NCI-H2081 treated with DMSO at 0.1 percent for 48 hours (cell line): ENCODE measurements around the gene ACTL9.
"Not testable (repeated sequence)": the region's sequence is repeated elsewhere in the genome, so short reads cannot be mapped to it uniquely, and the experiment has no call there.

Experiments
- DNase-seq: peaks from one replicate; lab custom pipeline; 2025; lab: John Stamatoyannopoulos, UW

The ACTL9 gene

DNA sequence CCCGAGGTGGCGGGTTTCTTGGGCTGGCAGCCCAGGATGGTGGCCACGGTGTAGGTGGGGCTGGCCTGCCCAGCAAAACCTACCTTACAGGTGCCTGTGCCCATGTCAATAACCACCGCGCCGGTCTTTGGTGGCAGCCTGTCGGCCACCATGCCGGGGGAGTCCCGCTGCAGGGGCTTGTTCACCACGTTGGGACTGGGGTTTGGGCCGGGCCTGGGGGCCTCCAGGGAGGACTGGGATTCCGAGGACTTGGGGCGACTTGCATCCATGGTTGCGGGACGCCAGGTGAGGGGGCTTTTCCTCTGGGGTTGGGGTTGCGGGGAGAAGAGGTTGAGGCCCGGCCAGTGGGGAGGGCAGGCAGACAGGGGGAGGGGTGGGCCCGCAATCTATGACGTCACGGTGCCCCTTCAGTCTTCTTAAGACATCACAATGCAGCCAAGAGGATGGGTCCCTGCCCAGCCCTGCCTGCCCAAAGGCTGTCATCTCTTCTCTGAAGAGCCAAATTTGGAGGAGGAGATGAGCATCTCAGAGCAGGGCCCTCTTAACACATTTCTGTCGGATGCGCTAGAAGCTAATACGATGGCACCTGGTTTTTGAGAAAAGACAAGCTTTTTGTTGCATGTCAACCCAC, at the start of gene ACTL9:
Gene ACTL9 (minus strand): TSS at position 363 of the 631 bp plus-strand sequence. CDS start 94 bp downstream, at position 269.
- no peak for DNase-seq

- not testable (repeated sequence) for DNase-seq
Observed at GRCh38 chr19:8739291-8740065, 40.9 kb upstream of the ACTL9 start.

GRCh38 chr19:8738377-8738776, 39.8 kb upstream of the ACTL9 start:
- DNase-seq = no peak

DNA sequence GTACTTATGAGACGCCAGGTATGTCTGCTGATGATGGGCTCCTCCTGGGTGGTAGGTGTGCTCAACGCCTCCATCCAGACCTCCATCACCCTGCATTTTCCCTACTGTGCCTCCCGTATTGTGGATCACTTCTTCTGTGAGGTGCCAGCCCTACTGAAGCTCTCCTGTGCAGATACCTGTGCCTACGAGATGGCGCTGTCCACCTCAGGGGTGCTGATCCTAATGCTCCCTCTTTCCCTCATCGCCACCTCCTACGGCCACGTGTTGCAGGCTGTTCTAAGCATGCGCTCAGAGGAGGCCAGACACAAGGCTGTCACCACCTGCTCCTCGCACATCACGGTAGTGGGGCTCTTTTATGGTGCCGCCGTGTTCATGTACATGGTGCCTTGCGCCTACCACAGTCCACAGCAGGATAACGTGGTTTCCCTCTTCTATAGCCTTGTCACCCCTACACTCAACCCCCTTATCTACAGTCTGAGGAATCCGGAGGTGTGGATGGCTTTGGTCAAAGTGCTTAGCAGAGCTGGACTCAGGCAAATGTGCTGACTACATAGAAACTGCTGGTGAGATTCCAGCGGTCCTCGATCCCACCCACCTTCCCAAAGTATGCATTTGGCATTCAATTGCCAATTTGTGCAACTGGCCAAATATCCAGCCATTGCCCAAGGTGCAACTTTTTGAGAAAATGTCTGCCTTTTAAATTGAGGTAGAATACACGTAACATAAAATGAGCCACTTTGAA, 33.0 kb upstream of the ACTL9 start:
- DNase-seq = no peak

DNA sequence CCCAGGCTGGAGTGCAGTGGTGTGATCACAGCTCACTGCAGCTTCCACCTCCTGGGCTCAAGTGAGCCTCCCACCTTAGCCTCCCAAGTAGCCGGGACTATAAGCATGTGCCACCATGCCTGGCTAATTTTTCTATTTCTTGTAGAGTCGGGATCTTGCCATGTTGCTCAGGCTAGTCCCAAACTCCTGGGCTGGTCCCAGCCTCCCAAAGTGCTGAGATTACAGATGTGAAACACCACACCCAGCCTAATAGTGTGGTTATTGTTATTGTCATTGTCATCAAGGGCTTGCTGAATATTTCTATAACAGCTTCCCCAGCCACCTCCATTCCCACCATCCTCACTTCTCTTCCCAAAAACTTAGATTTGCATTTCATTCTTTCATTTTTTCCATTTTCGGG, 25.7 kb upstream of the ACTL9 start:
- DNase-seq = no peak

- DNase-seq = no peak
Observed at GRCh38 chr19:8722032-8722431, 23.4 kb upstream of the ACTL9 start.

GRCh38 chr19:8721334-8721733, 22.7 kb upstream of the ACTL9 start, which contains the start of gene OR2Z1:
TSS of gene OR2Z1 (plus strand) at chr19:8721634. CDS start at chr19:8731029, 9,395 bp downstream.
- no peak for DNase-seq

- not testable (repeated sequence) for DNase-seq
Observed at GRCh38 chr19:8710337-8710736, 11.7 kb upstream of the ACTL9 start.

- no peak for DNase-seq
Observed at GRCh38 chr19:8705742-8706141, 7.1 kb upstream of the ACTL9 start.

GRCh38 chr19:8705304-8705703, 6.7 kb upstream of the ACTL9 start:
- not testable (repeated sequence) for DNase-seq

DNA sequence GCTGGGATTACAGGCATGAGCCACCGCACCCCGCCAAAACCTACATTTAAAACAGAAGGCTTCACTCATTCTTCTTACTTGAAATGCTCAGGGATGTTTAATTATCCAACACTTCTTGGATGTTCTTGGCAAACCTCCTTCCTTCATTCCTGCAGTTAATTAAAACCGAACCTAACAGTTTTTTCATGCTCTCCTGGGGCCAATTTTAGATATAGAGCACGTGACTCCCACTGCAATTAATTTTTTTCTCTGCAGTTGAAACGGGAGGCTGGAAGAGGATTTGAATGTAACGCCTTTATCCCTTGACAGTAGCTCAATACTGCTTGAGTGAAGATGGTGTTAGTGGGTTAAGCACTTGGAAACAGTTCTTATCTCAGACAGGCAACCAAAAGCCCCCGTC, 4.6 kb upstream of the ACTL9 start:
- DNase-seq = no peak

DNA sequence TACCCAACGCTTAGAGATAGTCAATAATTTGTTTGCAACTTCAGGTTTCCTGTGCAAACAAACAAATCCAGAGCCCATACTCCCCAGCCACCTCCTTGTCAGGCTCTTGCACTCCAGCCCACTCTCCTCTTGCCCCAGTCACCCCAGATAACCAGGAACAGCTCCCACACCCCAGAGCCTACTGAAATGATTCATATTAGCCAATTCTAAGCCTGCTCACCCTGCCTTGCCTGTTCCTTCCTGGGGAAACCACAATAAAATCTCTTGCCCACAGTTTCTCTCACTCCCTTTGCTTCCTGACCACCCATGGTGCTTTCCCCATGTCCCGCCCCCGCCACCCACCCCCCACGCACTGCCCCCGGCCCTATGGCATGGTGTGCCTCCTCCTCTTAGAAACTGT, 3.8 kb upstream of the ACTL9 start:
- no peak for DNase-seq

DNA sequence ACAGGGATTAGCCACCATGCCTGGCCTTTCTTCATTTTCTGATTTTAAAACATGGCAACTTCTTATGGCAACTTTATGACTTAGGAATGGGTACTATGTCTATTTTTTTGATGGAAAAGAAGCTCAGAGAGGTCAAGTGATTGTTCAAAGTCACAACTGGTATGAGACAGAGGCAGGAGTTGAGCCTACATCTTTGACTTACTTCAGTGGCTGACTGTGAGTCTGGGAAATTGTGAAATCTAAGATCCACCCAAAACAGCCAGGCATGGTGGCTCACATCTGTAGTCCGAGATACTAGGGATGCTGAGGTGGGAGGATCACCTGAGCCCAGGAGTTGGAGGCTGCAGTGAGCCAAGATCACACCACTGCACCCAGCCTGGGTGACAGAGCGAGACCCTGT, 2.4 kb upstream of the ACTL9 start:
- DNase-seq = no peak

- DNase-seq = no peak
Observed at GRCh38 chr19:8699908-8700307, 1.3 kb upstream of the ACTL9 start.

DNA sequence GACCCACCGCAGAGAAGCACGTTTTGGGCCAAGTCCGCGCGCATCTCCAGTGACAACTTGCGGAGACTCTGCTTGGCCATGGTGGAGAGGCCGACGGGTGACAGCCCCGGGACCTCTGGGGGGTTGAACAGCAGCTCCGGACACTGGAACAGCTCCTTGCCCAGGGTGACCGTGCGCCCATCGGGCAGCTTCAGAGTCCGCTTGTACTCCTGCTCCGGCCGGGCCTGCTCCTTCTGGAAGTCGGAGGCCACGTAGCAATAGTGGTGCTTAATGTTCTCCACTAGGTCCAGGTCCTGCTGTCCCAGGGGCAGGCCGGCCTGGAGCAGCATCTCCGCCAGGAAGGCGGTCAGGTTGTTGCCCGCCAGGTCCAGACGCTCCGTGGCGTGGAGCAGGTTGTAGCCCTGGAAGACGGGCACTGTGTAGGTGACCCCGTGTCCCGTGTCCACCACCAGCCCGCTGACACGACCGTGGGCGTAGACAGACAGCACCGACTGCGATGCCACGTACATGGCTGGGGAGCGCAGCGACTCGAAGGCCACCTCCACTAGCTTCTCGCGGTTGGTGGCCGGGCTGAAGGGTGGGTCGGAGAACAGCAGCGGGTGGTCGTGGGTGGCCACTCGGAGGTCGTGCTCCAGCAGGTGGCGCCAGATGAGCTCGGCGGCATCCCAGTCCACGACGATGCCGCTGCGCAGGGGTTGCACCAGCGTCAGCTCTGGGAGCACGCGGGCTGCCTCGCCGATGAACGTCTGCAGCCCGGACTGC, 743 bp downstream of the ACTL9 start:
- DNase-seq = no peak

GRCh38 chr19:8696993-8697392, 1.6 kb downstream of the ACTL9 start:
- DNase-seq = no peak

DNA sequence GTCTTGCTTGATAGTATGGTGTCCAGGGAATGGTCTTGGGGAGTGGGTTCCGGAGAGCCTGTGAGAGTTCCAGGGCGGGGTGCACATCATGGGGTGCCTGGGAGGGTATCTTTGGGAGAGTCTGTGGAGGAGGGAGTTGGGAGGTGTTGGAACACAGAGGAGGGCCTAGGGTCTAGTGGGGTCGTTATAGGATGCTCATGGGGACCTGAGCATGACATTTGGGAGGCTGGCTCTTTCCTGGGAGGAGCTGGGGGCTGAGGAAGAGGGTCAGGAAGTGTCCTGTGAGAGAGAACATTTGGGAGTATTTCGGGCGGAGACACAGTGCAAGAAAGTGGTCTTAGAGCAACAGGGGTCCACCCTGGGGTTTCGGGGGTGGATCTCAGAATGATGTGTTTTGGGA, 2.7 kb downstream of the ACTL9 start:
- DNase-seq = no peak

DNA sequence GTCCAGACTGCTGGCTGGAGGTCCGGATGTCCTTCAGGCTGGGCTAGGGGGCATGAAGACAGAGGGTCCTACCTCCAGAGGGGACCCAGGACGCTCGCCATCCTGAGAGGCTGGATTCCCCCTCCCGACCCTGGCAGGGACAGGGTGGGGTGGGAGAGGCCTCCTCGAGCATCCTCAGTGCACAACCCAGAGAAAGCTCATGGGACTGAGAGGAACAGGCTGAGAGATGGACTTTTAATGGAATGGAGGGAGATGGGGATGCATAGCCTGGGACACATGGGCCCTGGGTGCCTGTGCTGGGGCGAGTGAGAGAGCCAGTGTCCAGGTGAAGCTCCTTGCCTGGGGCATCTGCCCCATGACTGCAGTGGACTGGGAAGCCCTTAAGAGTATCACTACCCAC, 3.1 kb downstream of the ACTL9 start:
- DNase-seq = no peak

- no peak for DNase-seq
Observed at GRCh38 chr19:8690753-8691539, 7.6 kb downstream of the ACTL9 start.

DNA sequence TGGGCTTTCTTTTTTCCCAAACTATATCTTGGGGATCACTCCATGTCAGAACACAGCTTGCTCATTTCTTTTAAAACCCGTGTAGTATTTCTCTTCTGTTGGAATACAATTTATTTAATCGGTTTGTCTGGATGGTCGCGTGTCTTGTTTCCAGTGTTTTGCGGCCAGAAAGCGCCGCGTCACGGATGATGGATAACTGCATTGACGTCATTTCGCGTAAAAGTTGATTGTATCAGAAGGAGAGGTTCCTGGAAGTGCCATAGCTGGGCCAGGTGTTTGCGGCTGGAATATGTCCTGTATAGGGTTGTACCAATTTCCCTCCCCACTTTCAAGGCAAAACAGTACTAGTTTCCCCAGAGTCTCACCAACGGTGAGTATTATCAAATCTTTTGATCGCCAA, 9.7 kb downstream of the ACTL9 start:
- no peak for DNase-seq

- no peak for DNase-seq
Observed at GRCh38 chr19:8686549-8686948, 12.0 kb downstream of the ACTL9 start.
